Parathyroid adenoma (tissue), 2 donors: Measurements from ENCODE around the gene ALOX12B.

Source experiments
- H2AFZ ChIP-seq: fragments of 300-600 bp; sonication (generic); one replicate; pipeline ENCODE4 v1.7.0; 2017; ENCODE audit warnings: antibody characterized with exemption, mild to moderate bottlenecking
- H3K27ac ChIP-seq: fragments of 300-600 bp; sonication (generic); one replicate; pipeline ENCODE4 v1.7.0; 2017
- H3K27me3 ChIP-seq: fragments of 300-600 bp; sonication (generic); one replicate; pipeline ENCODE4 v1.7.0; 2017; ENCODE audit warnings: low read length; ENCODE audit not compliant: control insufficient read depth, insufficient read depth
- H3K36me3 ChIP-seq: fragments of 300-600 bp; sonication (generic); one replicate; pipeline ENCODE4 v1.7.0; 2017; ENCODE audit warnings: low read length; ENCODE audit not compliant: control insufficient read depth, insufficient read depth
- H3K4me1 ChIP-seq: fragments of 300-600 bp; sonication (generic); one replicate; pipeline ENCODE4 v1.7.0; 2017; ENCODE audit warnings: control low read depth
- H3K4me2 ChIP-seq: fragments of 300-600 bp; sonication (generic); one replicate; pipeline ENCODE4 v1.7.0; 2017; ENCODE audit warnings: low read length
- H3K4me3 ChIP-seq: fragments of 300-600 bp; sonication (generic); one replicate; pipeline ENCODE4 v1.7.0; 2017; ENCODE audit warnings: low read depth, low read length
- H3K79me2 ChIP-seq: fragments of 300-600 bp; sonication (generic); one replicate; pipeline ENCODE4 v1.7.0; 2017; ENCODE audit warnings: control low read depth
- H3K9ac ChIP-seq: fragments of 300-600 bp; sonication (generic); one replicate; pipeline ENCODE4 v1.7.0; 2017; ENCODE audit warnings: mild to moderate bottlenecking
- H3K9me3 ChIP-seq: fragments of 300-600 bp; sonication (generic); one replicate; pipeline ENCODE4 v1.7.0; 2017; ENCODE audit warnings: low read length; ENCODE audit not compliant: control insufficient read depth
- CTCF ChIP-seq: fragments of 300-600 bp; sonication (generic); IDR thresholded peaks from one replicate; pipeline ENCODE4 v1.7.0; 2017; ENCODE audit warnings: antibody characterized with exemption, mild to moderate bottlenecking
- donor health status: primary hyperparathyroidism.

ALOX12B gene

DNA sequence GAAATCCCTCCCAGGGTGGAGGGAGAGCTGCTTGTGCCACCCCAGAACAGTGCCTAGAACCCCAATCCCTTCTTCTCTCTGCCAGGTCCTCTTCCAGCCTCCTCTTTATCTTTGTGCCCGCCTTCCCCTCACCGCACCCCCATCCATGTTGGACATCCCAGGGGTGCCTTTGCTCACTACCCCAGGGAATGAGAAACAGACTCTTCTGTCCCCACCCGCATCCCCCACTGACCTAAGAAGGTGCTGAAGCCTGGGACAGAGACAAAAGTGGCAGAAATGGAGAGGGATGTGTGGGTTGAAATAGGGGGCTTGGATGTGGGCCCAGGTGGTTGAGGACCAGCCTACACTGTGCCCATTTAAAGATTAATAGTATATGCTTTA, 31.7 kb downstream of the ALOX12B start:
- Histone ChIP-seq H3K4me3 (no peak overlapping the region), H3K9me3 (no peaks in the 10 kb centered on the region), H3K27me3 (no peaks in the 10 kb centered on the region), H3K4me1 (peaks cover 5% of the 10 kb centered on the region), H3K4me2 (no peak overlapping the region), H3K36me3 (no peaks in the 10 kb centered on the region), H3K27ac (no peak overlapping the region), H3K9ac (no peak overlapping the region), H3K79me2 (no peaks in the 10 kb centered on the region), H2AFZ (no peak overlapping the region)
- no peak for TF ChIP-seq CTCF

- Histone ChIP-seq H3K4me1 (peaks cover 5% of the 10 kb centered on the region), H3K4me2 (no peak overlapping the region)
Measured at GRCh38 chr17:8053600-8053999, 33.9 kb downstream of the ALOX12B start.

GRCh38 chr17:8052256-8053252, 35.0 kb downstream of the ALOX12B start:
- Histone ChIP-seq H2AFZ (no peak overlapping the region), H3K27ac (no peak overlapping the region), H3K4me3 (no peak overlapping the region), H3K4me2 (no peak overlapping the region), H3K9ac (no peak overlapping the region), H3K4me1 (peaks cover 5% of the 10 kb centered on the region), H3K9me3 (no peaks in the 10 kb centered on the region), H3K36me3 (no peaks in the 10 kb centered on the region), H3K27me3 (no peaks in the 10 kb centered on the region), H3K79me2 (no peaks in the 10 kb centered on the region)
- no peak for TF ChIP-seq CTCF

More at GRCh38 chr17:8053600-8053999, 33.9 kb downstream of the ALOX12B start:
- no peak overlapping the region for H3K4me3 ChIP-seq
- no peak overlapping the region for H2AFZ ChIP-seq
- no peaks in the 10 kb centered on the region for H3K27me3 ChIP-seq
- H3K9me3 ChIP-seq, result no peaks in the 10 kb centered on the region
- no peaks in the 10 kb centered on the region for H3K79me2 ChIP-seq
- H3K27ac ChIP-seq, result no peak overlapping the region
- no peak for TF ChIP-seq CTCF
- H3K36me3 ChIP-seq, result no peaks in the 10 kb centered on the region
- H3K9ac ChIP-seq, result no peak overlapping the region

DNA sequence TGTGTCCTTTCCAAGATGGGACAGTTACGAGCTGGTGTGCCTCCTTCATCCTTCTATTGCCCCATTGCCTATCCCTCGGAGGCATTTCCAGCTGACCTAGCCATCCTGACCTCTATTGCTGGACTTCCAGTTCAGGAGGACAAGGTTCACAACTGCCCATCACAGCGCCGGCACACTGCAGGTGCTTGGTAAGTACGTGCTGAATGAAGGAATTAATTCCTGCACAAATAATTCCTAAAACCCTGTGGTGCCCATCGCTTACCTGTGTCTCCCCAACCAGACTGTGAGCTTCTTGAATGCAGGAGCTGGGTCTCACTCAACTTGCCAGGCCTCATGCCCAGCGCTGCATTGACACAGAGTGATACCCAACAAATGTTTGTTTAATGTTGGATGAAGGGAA, 35.7 kb downstream of the ALOX12B start:
- no peaks in the 10 kb centered on the region for H3K36me3 ChIP-seq
- no peak overlapping the region for H2AFZ ChIP-seq
- H3K27ac ChIP-seq, result no peak overlapping the region
- peaks cover 4% of the 10 kb centered on the region for H3K4me1 ChIP-seq
- H3K4me3 ChIP-seq, result no peak overlapping the region
- no peak overlapping the region for H3K9ac ChIP-seq
- H3K9me3 ChIP-seq, result no peaks in the 10 kb centered on the region
- no peak overlapping the region for H3K4me2 ChIP-seq
- H3K79me2 ChIP-seq, result no peaks in the 10 kb centered on the region
- no peak for TF ChIP-seq CTCF
- H3K27me3 ChIP-seq, result no peaks in the 10 kb centered on the region
